Measurements from ENCODE around the gene LPAR3.
"Not testable (repeated sequence)": the region's sequence is repeated elsewhere in the genome, so short reads cannot be mapped to it uniquely, and the experiment has no call there.

Gene LPAR3, protein sequence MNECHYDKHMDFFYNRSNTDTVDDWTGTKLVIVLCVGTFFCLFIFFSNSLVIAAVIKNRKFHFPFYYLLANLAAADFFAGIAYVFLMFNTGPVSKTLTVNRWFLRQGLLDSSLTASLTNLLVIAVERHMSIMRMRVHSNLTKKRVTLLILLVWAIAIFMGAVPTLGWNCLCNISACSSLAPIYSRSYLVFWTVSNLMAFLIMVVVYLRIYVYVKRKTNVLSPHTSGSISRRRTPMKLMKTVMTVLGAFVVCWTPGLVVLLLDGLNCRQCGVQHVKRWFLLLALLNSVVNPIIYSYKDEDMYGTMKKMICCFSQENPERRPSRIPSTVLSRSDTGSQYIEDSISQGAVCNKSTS

DNA sequence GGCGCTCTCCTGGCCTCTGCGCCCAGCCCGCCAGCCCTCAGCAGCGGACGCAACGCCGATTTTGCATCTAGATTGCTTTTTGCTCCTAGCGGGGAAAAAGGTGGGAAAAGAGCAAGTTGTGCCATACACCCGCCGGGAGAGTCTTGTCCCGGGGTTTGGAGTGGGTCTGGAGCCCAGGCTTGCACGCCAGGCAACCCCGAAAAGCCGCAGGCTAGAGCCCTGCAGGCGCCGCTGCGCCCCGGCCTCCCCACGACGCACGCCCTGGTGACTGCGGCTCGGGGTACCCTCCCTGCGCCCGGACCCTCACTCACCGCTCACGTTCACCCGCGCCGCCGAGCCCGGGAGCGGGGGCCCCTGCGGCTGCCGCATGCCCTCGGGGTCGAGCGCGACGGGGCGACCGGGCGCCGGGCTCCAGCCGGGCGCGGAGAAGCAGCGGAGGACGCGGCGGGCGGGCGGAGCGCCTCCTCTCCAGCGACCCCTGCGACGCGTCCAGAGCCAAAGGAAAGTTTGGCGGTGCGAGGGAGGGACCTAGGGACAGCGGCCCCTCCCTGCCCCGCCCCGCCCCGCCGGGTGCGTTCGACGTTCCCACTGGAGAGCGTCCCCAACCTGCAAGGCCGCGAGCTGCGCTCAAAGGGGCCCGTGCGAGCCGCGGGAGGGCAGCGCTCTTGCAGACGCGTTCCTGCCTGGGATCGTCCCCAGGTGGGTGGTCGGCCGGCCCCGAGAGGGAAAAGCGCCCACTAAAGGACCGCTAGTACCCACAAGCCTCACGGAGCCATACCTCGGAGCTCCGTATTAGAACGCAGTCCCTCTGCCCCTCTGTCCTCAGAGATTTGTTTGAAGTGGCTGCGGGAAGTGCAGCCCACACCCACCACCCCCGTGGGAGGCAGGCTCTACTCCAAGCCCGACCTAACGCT is at the start of gene LPAR3:
Gene LPAR3, minus strand, starts transcription at position 502 of the 914 bp plus-strand sequence. CDS start 27,086 bp downstream, outside the sequence.
- DNase-seq (ENCODE audit: low read depth in 2 of 2, low spot score in 1 of 2), result no peak

- DNase-seq (ENCODE audit: low read depth in 2 of 2, low spot score in 1 of 2), result no peak
Observed at GRCh38 chr1:84941843-84942242, 48.8 kb upstream of the LPAR3 start.

DNA sequence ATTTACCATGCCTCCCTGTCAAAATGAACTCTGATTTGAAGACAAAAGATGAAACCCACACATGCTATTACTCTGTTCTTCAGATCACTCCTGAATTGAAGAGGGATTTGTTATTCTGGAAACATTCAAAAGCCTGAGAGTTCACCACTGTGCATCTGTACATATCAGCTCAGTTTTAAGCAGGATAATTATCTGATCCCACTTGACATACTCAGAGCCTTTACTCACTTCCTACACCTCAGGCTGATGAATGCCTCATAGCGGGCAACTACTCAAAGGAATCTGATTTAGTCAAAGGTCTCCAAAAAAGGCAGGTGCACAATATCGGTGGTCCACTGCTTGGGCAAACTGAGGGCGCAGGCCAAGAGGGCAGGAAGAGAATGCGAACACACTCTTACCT is 47.5 kb upstream of the LPAR3 start:
- no peak for DNase-seq (ENCODE audit: low read depth in 2 of 2, low spot score in 1 of 2)

DNA sequence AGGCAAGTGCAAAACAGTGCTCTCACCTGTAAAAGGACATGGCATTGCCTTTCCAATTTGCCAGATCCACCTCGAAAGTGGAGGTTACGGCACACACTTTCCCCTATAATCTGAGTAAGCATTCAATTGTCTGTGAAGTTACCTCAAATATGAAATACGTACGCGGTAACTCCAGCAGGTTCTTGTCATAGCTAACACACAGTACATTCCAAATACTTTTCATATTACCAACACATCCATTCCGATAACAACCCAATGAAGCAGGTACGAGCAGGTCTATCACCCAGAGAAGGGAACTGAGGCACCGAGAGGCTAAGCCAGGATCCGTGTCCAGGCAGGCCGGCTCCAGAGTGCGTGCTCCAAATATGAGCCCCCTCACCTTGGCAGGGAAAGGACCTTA is 46.8 kb upstream of the LPAR3 start:
- DNase-seq (ENCODE audit: low read depth in 2 of 2, low spot score in 1 of 2), result no peak

- no peak for DNase-seq (ENCODE audit: low read depth in 2 of 2, low spot score in 1 of 2)
Observed at GRCh38 chr1:84939151-84939550, 46.1 kb upstream of the LPAR3 start.

DNA sequence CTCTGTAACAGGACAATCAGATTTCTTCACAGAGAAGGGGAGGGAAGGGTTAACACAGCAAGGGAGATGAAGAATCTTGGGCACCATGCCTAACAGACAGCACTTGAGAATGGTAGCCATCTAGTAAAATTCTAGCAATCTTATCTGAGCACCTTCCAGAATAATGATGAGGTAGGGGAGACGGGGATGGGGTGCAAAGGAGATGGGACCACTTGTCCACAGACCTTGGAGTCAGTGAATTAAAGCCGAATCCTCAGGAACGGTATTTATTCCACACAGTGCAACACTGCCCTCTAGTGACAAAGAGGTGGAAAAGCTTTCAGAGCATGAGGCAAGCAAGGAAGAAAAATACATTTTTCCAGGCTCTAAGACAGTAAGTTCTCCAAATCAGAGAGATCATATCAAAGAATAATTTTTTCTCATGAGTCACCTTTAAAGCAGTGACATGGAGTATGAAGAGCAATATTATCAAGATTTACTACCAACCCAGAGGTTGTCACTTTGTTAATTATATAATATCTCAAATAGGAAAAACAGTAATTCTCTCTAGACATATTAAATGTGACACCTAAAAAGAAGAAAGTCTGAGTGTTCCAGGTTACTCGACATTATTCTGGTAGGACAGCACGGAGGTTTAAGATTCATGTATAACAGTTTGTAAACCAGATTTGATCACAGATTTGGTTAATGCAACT is 43.3 kb upstream of the LPAR3 start:
- no peak for DNase-seq (ENCODE audit: low read depth in 2 of 2, low spot score in 1 of 2)

DNA sequence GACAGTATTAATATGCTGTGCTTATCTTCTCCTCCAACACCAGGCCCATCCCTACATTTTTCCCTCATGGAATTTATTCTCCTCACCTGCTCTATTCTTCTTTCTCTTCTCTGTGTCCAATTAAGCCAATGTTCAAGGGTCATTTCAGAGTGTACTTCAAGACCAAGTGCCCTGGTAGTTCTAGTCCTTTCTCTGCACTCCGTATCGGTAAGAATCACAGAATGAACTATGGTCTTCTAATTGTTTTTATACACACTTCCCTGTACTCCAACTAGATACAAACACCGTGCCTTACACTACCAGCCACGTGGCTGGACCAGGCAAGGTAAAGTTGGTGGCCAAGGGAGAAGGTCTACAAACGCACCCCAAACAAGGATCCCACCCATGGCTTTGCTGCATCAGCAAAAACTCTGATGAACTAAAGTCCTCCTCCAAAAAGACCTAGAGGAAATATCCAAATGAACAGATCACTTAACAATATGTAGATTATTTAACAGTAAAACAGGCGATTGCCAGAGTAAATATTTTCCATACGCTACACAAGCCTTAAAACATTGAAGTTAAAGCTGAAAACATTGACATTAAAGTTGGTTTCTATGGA is 40.1 kb upstream of the LPAR3 start:
- DNase-seq (ENCODE audit: low read depth in 2 of 2, low spot score in 1 of 2), result no peak

GRCh38 chr1:84930831-84931230 is 37.8 kb upstream of the LPAR3 start:
- DNase-seq (ENCODE audit: low read depth in 2 of 2, low spot score in 1 of 2), result no peak

GRCh38 chr1:84930329-84930728 is 37.3 kb upstream of the LPAR3 start:
- DNase-seq (ENCODE audit: low read depth in 2 of 2, low spot score in 1 of 2), result no peak

DNA sequence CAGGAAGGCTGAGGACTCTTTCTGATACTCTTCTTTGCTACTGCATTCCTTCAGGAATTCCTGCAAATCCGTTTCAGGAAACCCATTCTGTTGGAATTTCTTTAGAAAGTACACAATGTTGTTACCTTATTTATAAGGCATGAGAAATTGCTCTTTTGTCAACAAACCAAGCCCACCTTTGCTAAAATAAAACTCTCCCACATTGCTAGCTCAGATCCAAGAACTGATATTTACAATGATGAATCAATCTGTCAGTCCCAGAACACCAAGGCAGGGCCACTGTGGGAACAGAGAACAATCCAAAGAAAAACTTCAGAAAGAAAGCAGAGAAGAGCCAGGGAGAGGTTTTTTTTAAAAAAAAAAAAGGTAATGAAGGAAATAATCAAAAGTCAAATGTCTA is 36.6 kb upstream of the LPAR3 start:
- DNase-seq (ENCODE audit: low read depth in 2 of 2, low spot score in 1 of 2), result no peak

GRCh38 chr1:84928979-84929378 is 36.0 kb upstream of the LPAR3 start:
- no peak for DNase-seq (ENCODE audit: low read depth in 2 of 2, low spot score in 1 of 2)

DNA sequence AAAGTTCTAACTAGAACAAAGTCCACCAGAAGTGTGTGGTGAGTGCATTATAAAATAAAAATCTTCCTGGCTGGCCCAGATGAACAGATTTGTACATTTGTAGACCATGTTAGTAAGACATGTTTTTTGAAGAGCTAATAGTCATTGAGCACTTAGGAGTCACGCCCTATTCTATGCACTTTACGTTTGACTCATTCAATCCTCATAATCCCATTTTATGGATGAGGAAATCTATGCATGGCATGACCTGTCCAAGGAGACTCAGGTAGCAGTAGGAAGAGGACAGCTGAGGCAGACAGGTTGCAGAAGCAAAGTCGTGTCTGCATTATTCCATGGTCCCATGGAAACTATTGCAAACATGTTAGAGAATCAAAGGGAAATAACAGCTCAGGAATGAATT is 30.3 kb upstream of the LPAR3 start:
- DNase-seq (ENCODE audit: low read depth in 2 of 2, low spot score in 1 of 2), result no peak

GRCh38 chr1:84920159-84920558 is 27.2 kb upstream of the LPAR3 start:
- DNase-seq (ENCODE audit: low read depth in 2 of 2, low spot score in 1 of 2), result no peak

DNA sequence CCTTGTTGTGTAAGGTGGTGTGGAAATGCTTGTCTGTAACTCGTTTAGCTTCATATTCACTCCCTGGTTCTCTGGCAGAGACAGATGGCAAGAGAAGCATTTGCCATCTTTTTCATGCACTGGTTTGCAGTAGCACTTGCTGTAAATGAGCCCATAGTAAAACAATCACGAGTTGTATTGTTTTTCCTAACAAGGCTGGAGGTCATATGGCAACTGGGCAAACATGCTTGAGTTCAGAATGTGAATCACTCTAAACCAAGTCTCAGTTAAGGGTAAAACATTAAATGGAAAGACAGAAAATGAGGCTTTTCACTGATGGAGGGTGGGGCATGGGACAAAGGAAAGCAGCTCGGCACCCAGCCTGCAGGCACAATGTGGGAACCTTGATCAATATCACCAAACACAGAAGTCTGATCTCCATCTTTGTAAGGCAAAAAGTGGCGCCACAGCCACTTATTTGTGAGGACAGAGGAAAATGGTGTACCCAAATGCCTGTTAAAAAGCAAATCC is 26.5 kb upstream of the LPAR3 start:
- DNase-seq (ENCODE audit: low read depth in 2 of 2, low spot score in 1 of 2), result no peak

DNA sequence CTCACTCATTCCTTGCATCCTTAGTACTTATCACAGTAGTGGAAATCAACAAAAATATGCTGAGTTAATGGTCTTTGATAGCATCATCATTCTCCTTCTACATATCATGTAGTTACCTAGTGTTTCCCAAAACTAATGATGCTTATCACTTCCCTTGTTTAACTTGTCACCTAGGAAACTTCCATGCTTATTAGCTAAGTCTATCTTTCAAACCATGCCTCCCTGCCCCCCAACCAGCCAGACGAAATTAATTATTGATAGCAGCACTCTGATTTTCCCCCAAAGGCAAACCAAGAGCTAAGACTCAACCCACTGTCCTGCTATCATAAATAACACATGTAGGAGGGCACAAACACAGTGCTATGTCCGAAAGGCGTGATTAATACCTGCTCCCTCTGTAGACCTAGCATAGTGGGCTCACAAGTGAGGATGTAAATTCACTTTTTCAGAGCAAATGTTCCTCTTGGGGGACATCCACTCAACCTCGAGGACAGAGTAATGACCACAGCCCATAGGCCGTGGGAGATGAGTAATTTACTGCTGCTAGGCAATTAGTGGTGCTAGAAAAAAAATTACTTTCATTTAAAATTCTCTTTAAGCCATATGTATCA is 25.8 kb upstream of the LPAR3 start:
- DNase-seq (ENCODE audit: low read depth in 2 of 2, low spot score in 1 of 2), result no peak

DNA sequence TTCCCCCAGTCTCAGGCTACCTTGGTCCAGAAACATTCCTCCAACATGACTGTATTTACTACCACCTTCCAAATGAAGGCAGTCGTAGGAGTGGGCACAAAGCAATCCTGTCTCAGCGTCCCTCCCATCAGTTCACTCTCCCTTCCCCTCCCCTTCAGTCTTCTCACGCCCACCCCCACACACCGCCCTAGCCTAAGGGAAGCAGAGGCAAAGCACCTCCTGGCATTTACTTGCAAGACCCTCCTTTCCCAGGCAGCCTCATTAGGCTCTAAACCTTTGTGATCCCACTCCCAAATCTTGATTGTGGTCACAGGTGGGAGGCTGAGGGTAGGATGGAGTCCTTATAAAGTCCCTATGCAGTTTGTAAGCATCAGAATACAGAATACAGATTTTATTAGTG is 23.9 kb upstream of the LPAR3 start:
- no peak for DNase-seq (ENCODE audit: low read depth in 2 of 2, low spot score in 1 of 2)

GRCh38 chr1:84913555-84913892 is 20.5 kb upstream of the LPAR3 start:
- no peak for DNase-seq (ENCODE audit: low read depth in 2 of 2, low spot score in 1 of 2)

GRCh38 chr1:84912726-84913554 is 19.9 kb upstream of the LPAR3 start:
- DNase-seq (ENCODE audit: low read depth in 2 of 2, low spot score in 1 of 2), result no peak

DNA sequence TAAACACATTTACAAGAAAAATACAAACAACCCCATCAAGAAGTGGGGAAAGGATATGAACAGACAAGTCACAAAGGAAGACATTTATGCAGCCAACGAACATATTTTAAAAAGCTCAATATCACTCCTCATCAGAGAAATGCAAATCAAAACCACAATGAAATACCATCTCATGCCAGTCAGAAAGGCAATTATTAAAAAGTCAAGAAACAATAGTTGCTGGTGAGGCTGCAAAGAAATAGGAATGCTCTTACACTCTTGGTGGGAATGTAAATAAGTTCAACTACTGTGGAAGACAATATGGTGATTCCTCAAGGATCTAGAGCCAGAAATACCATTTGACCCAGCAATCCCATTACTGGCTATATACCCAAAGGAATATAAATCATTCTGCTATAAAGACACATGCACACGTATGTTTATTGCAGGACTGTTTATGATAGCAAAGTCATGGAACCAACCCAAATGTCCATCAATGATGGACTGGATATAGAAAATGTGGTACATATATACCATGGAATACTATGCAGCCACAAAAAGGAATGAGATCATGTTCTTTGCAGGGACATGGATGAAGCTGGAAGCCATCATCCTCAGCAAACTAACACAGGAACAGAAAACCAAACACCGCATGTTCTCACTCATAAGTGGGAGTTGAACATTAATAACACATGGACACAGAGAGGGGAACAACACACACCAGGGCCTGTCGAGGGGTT is 15.9 kb upstream of the LPAR3 start:
- DNase-seq (ENCODE audit: low read depth in 2 of 2, low spot score in 1 of 2), result not testable (repeated sequence)

Measured in stimulated activated CD8-positive, alpha-beta memory T cell treated with anti-CD3 and anti-CD28 coated beads, Interleukin-4, amount 100 ng/mL, for 1 hour (primary cell).